GM12875 (cell line): Measurements from ENCODE around the gene PLAAT3.
"Not testable (repeated sequence)": the region's sequence is repeated elsewhere in the genome, so short reads cannot be mapped to it uniquely, and the experiment has no call there.

Experiments used
- H3K4me3 ChIP-seq: one replicate; pipeline ENCODE4 v1.5.1; 2011; ENCODE audit warnings: low read depth, low read length, control low read depth
- TF ChIP-seq, protein P1 (sequence below): IDR thresholded peaks from 2 replicates; pipeline ENCODE4 v1.5.1; 2011; ENCODE audit warnings: low read depth, mild to moderate bottlenecking, control low read depth, inconsistent platforms, low read length, moderate library complexity, borderline replicate concordance; ENCODE audit not compliant: insufficient read depth

Gene PLAAT3

DNA sequence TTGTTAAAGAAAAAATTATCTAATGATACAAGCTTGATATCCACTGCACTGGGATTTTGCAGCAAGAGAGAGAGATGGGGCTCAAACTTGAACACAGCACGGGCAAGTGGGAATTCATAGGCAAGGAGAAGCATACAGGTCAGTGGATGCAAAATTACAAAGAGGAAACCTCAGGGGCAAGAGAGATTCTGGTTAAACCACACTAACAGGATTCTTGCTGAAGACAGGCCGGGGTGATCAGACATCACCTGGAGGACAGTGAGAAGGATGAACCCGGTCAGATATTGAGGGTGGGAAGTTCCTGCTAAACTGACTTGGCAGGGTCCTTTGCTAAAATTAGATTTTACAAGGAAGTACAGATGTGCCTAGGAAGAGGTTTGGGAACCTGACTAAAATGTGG is 80.2 kb downstream of the PLAAT3 start:
- TF ChIP-seq, protein P1, sequence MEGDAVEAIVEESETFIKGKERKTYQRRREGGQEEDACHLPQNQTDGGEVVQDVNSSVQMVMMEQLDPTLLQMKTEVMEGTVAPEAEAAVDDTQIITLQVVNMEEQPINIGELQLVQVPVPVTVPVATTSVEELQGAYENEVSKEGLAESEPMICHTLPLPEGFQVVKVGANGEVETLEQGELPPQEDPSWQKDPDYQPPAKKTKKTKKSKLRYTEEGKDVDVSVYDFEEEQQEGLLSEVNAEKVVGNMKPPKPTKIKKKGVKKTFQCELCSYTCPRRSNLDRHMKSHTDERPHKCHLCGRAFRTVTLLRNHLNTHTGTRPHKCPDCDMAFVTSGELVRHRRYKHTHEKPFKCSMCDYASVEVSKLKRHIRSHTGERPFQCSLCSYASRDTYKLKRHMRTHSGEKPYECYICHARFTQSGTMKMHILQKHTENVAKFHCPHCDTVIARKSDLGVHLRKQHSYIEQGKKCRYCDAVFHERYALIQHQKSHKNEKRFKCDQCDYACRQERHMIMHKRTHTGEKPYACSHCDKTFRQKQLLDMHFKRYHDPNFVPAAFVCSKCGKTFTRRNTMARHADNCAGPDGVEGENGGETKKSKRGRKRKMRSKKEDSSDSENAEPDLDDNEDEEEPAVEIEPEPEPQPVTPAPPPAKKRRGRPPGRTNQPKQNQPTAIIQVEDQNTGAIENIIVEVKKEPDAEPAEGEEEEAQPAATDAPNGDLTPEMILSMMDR = no peak
- no peak overlapping the region for H3K4me3 ChIP-seq

DNA sequence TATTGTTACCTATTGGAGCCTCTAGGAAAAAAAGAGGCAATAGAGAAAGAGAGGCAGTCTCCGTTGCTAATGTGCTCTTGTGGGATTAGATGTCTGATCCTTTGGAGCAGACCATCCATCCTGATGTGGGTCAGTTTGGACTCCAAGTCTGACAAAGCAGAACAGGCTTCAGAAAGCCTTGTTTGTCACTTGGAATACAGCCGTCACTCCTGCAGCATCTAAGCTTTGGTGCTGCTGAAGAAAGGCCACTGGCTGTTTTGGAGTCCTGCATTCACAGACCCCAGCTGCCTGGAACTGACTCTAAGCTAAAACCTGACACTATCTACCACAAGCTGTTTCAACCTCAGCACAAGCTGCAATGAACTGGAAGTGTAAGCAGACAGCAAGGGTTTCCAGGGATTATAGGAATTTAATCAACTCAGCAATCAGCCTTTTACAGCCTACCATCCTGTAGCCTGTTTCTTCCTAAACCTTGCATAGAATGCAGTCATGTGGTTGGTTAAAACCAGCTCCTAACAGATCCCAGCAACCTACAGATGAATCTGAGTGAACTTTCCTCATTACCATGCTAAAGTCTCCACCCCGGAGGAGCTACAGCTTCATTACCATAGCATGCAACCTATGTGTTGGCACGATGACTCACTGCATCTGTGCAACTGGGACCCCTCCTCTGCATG is 81.3 kb downstream of the PLAAT3 start:
- H3K4me3 ChIP-seq = no peak overlapping the region
- TF ChIP-seq, protein P1 = no peak

DNA sequence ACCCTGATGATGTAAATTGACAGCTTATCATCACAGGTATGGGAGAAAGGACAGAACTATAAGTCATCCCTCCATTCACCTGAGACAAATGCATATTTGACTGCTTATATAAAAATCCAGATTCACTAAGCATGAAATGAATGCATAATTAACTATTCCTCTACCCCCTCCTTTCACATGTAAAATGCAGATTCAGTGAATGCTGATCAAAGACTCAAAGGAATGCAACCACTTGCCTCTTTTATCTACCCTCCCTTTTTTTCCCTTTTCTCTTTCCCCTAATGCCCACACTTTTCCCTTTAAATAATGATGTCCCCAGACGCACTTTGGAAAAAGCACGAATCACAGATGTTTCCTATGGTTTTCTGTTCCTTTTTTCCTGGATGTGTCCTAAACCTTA is 82.1 kb downstream of the PLAAT3 start:
- H3K4me3 ChIP-seq = no peak overlapping the region

DNA sequence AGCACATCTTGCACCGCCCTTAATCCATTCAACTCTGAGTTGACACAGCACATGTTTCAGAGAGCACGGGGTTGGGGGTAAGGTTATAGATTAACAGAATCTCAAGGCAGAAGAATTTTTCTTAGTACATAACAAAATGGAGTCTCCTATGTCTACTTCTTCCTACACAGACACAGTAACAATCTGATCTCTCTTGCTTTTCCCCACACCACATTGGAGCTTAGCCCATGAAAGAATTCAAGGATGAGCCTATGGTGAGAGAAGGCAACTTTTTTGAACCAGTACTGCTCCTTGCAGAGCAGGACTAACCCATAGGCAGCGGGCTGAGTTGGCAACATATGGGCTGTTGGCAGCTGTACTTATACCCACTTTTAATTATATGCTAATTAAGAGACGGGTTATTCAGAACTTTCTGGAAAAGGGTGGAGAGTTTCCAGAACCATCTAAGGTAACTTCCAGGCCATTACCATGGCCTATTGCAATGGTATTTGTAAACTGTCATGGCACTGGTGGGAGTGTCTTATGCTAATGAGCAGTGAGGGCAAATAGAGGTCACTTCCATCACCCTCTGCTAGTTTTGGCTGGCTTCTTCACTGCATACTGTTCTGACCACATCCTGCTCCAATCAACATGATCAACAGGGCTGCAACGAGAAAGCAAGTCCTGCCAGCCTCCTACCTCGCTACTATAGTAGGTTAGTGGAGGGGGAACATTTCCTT is 83.0 kb downstream of the PLAAT3 start:
- H3K4me3 ChIP-seq = not testable (repeated sequence)

More for the DNA sequence above, 82.1 kb downstream of the PLAAT3 start:
- TF ChIP-seq, protein P1 = no peak

DNA sequence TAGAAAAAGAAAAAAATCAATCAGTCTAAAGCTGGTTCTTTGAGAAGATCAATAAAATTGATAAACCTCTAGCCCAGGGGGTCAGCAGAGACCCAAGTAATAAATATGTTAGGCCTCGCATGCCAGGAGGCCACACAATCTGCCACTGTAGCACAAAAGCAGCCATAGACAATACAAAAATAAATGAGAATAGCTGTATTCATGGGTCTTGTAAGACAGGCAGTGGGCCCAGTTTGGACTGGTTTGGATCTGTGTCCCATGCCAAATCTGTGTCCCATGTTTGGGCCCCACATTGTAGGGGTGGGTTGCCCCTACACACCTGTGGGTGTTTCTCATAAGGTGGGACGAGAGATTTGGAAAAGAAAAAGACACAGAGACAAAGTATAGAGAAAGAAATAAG is 84.2 kb downstream of the PLAAT3 start:
- TF ChIP-seq, protein P1 = no peak
- no peak overlapping the region for H3K4me3 ChIP-seq

DNA sequence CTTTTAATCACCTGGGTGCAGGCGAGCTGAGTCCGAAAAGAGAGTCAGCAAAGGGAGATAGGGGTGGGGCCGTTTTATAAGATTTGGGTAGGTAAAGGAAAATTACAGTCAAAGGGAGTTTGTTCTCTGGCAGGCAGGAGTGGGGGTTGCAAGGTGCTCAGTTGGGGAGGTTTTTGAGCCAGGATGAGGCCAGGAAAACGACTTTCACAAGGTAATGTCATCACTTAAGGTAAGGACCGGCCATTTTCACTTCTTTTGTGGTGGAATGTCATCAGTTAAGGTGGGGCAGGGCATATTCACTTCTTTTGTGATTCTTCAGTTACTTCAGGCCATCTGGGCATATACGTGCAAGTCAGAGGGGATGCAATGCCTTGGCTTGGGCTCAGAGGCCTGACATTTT is 84.9 kb downstream of the PLAAT3 start:
- H3K4me3 ChIP-seq = not testable (repeated sequence)

DNA sequence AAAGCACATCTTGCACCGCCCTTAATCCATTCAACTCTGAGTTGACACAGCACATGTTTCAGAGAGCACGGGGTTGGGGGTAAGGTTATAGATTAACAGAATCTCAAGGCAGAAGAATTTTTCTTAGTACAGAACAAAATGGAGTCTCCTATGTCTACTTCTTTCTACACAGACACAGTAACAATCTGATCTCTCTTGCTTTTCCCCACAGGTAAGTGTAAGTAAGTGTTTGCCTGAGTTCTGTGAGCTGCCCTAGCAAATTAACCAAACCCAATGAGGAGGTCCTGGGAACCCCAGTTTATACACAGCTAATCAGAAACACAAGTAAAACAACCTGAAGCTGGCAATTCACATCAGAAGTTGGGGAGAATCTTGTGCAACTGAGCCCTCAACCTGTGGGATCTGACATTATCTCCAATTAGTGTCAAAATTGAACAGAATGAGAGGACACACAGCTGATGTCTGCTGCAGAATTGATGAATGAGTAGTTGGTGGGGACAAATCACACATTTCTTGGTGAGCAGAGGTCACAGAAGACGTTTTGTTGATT is 85.4 kb downstream of the PLAAT3 start:
- not testable (repeated sequence) for H3K4me3 ChIP-seq

DNA sequence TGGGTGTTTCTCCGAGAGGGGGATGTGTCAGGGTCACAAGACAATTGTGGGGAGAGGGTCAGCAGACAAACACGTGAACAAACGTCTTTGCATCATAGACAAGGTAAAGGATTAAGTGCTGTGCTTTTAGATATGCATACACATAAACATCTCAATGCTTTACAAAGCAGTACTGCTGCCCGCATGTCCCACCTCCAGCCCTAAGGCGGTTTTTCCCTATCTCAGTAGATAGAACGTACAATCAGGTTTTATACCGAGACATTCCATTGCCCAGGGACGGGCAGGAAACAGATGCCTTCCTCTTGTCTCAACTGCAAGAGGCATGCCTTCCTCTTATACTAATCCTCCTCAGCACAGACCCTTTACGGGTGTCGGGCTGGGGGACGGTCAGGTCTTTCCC is 86.1 kb downstream of the PLAAT3 start:
- H3K4me3 ChIP-seq = not testable (repeated sequence)

DNA sequence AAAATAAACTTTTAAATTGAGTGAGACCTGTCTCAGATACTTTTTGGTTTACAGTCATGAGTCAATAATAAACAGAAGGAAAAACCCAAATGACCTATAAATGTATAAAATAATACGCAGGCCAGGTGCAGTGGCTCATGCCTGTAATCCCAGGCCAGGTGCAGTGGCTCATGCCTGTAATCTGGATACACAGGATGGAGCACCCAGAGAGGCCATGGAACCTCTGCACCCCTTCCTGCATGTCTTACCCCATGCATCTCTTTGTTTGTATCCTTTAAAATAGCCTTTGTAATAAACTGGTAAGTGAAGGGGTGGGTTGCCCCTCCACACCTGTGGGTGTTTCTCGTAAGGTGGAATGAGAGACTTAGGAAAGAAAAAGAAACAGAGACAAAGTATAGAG is 86.6 kb downstream of the PLAAT3 start:
- no peak overlapping the region for H3K4me3 ChIP-seq
- TF ChIP-seq, protein P1 = no peak
